Peyer's patch (tissue), 4 donors: ENCODE data around the gene CHD9.

ENCODE experiments used
- CTCF ChIP-seq, 6 experiments: fragments of 450-650 bp in 4 of 6; fragments of 200-600 bp in 2 of 6; sonication (generic) in 1 of 6; IDR thresholded peaks; one replicate each; pipeline ENCODE4 v1.5.1; 2017 to 2019; ENCODE audit warnings: antibody characterized with exemption in 6 of 6, mild to moderate bottlenecking in 3 of 6, moderate library complexity in 1 of 6
- POLR2A ChIP-seq, 2 donors: fragments of 450-650 bp; IDR thresholded peaks; one replicate each; pipeline ENCODE4 v1.5.1; 2017; ENCODE audit warnings: antibody characterized with exemption in 2 of 2, mild to moderate bottlenecking in 2 of 2, moderate library complexity in 2 of 2

GRCh38 chr16:53232826-53233529, 178.2 kb downstream of the CHD9 start:
- TF ChIP-seq CTCF (IDR thresholded peaks at IDR 0.05) (no peak), POLR2A (IDR thresholded peaks at IDR 0.05) (no peak)
